GM19468 (cell line): Measurements from ENCODE around the gene SPATA1.
"Not testable (repeated sequence)": the region's sequence is repeated elsewhere in the genome, so short reads cannot be mapped to it uniquely, and the experiment has no call there.

Experiments
- ATAC-seq: cut with Tn5 transposase; IDR thresholded peaks from one replicate; pipeline ENCODE4 v1.9.1; 2021; ENCODE audit warnings: mild to moderate bottlenecking, moderate library complexity, moderate number of reproducible peaks; ENCODE audit not compliant: unreplicated experiment; ENCODE audit errors: extremely low read depth

SPATA1 gene

GRCh38 chr1:84584126-84584525, 77.9 kb downstream of the SPATA1 start:
- ATAC-seq, result no peak

- no peak for ATAC-seq
Observed at GRCh38 chr1:84585803-84586202, 79.6 kb downstream of the SPATA1 start.

GRCh38 chr1:84587099-84587498, 80.9 kb downstream of the SPATA1 start:
- ATAC-seq, result no peak

- ATAC-seq, result not testable (repeated sequence)
Observed at GRCh38 chr1:84594959-84595358, 88.8 kb downstream of the SPATA1 start.

GRCh38 chr1:84597011-84597410, 90.8 kb downstream of the SPATA1 start:
- ATAC-seq, result no peak

GRCh38 chr1:84598418-84598817, 92.2 kb downstream of the SPATA1 start:
- no peak for ATAC-seq

- peak; percentile 43 for ATAC-seq
Observed at GRCh38 chr1:84598846-84599741, 92.9 kb downstream of the SPATA1 start.

GRCh38 chr1:84600796-84601195, 94.6 kb downstream of the SPATA1 start:
- no peak for ATAC-seq

- ATAC-seq, result no peak
Observed at GRCh38 chr1:84603223-84603622, 97.0 kb downstream of the SPATA1 start.

GRCh38 chr1:84603941-84604830, 98.0 kb downstream of the SPATA1 start:
- no peak for ATAC-seq

GRCh38 chr1:84605157-84605556, 99.0 kb downstream of the SPATA1 start:
- ATAC-seq, result no peak

GRCh38 chr1:84606977-84607376, 100.8 kb downstream of the SPATA1 start:
- ATAC-seq, result no peak

- ATAC-seq, result no peak
Observed at GRCh38 chr1:84611091-84611490, 104.9 kb downstream of the SPATA1 start.

- no peak for ATAC-seq
Observed at GRCh38 chr1:84611796-84612195, 105.6 kb downstream of the SPATA1 start.

- ATAC-seq, result no peak
Observed at GRCh38 chr1:84613026-84613425, 106.8 kb downstream of the SPATA1 start.

- no peak for ATAC-seq
Observed at GRCh38 chr1:84613887-84614286, 107.7 kb downstream of the SPATA1 start.

- ATAC-seq, result no peak
Observed at GRCh38 chr1:84615790-84616189, 109.6 kb downstream of the SPATA1 start.
